ENCODE data around the gene SMC4.
A peak's percentile ranks its signal among the peaks of the same experiment; 100 is the strongest.

The SMC4 gene

GRCh38 chr3:160475884-160476283, 76.4 kb downstream of the SMC4 start:
- Mint-ChIP-seq H3K9me3 (peaks cover 3% of the 10 kb centered on the region), H3K27ac (no peak overlapping the region), H3K27me3 (ENCODE audit: low read depth, poor library complexity) (peaks cover 9% of the 10 kb centered on the region), H3K36me3 (ENCODE audit: low read depth) (no peaks in the 10 kb centered on the region), H3K4me1 (peaks cover 11% of the 10 kb centered on the region), H3K4me3 (no peak overlapping the region)
- no peak for DNase-seq
- TF ChIP-seq CTCF (IDR thresholded peaks at IDR 0.05) = no peak

DNA sequence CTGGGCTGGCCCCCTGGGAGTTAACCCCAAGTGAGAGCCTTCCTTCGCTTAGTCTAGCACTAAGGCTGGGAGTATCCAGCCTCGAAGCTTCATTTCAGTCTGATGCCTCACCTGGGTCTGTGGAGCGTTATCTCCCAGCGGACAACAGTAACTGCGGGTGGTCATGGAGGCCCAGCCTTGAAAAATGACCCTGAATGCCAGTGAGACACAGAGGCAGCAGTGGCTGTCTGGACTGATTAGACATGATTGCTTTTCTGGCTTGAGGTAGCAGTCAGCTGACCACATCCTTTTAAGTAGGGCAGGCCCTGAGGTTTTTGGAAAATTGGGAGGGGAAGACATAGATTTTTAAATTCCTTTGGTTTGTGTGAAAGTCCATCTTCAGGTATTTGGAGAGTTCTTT, 78.3 kb downstream of the SMC4 start:
- H3K9me3 Mint-ChIP-seq = no peaks in the 10 kb centered on the region
- no peak overlapping the region for H3K27ac Mint-ChIP-seq
- peaks cover 27% of the 10 kb centered on the region for H3K4me1 Mint-ChIP-seq
- DNase-seq = no peak
- peaks cover 10% of the 10 kb centered on the region for H3K27me3 Mint-ChIP-seq (ENCODE audit: low read depth, poor library complexity)
- H3K4me3 Mint-ChIP-seq = no peak overlapping the region
- H3K36me3 Mint-ChIP-seq (ENCODE audit: low read depth) = no peaks in the 10 kb centered on the region
- no peak for TF ChIP-seq CTCF (IDR thresholded peaks at IDR 0.05)

DNA sequence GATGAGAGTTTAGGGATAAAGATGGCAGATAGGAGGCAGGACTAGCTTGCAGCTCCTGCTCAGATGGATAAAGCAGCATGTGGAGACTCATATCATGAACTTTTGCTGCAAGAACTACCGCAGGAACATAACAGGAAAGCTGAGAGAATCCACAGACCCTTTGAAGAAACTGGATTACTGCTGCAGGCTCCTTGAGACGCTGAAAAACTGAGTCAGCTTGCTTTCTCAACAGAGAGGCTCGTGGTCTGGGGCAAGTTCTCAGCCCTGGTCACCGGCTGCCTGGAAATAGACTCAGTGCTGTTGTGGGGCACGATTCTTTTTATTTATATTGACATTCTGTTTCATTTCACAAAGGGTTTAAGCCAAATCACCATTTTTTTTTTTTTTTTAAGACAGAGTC, 78.9 kb downstream of the SMC4 start:
- Mint-ChIP-seq H3K36me3 (ENCODE audit: low read depth) (no peaks in the 10 kb centered on the region), H3K4me1 (peaks cover 33% of the 10 kb centered on the region), H3K27me3 (ENCODE audit: low read depth, poor library complexity) (peaks cover 10% of the 10 kb centered on the region), H3K4me3 (no peak overlapping the region), H3K9me3 (no peaks in the 10 kb centered on the region), H3K27ac (no peak overlapping the region)
- no peak for TF ChIP-seq CTCF (IDR thresholded peaks at IDR 0.05)
- DNase-seq = no peak

GRCh38 chr3:160479376-160479775, 79.9 kb downstream of the SMC4 start:
- no peak for DNase-seq
- Mint-ChIP-seq H3K36me3 (ENCODE audit: low read depth) (no peaks in the 10 kb centered on the region), H3K27ac (no peak overlapping the region)

GRCh38 chr3:160480931-160481330, 81.5 kb downstream of the SMC4 start:
- H3K9me3 Mint-ChIP-seq = no peaks in the 10 kb centered on the region
- H3K4me3 Mint-ChIP-seq = no peak overlapping the region

More at GRCh38 chr3:160479376-160479775, 79.9 kb downstream of the SMC4 start:
- TF ChIP-seq CTCF (IDR thresholded peaks at IDR 0.05) = no peak
- H3K9me3 Mint-ChIP-seq = no peaks in the 10 kb centered on the region
- H3K4me1 Mint-ChIP-seq = peaks cover 41% of the 10 kb centered on the region
- no peak overlapping the region for H3K4me3 Mint-ChIP-seq
- peaks cover 10% of the 10 kb centered on the region for H3K27me3 Mint-ChIP-seq (ENCODE audit: low read depth, poor library complexity)

More at GRCh38 chr3:160480931-160481330, 81.5 kb downstream of the SMC4 start:
- H3K27ac Mint-ChIP-seq = peak overlapping the region; percentile 9
- no peaks in the 10 kb centered on the region for H3K36me3 Mint-ChIP-seq (ENCODE audit: low read depth)
- no peak for TF ChIP-seq CTCF (IDR thresholded peaks at IDR 0.05)
- peaks cover 10% of the 10 kb centered on the region for H3K27me3 Mint-ChIP-seq (ENCODE audit: low read depth, poor library complexity)
- H3K4me1 Mint-ChIP-seq = peaks cover 50% of the 10 kb centered on the region
- no peak for DNase-seq

All from nephron progenitor cell (in vitro differentiated cells).